K562 (cell line): ENCODE measurements around the gene COL1A1. TPM values are rescaled to one million over a fixed set of nuclear protein-coding genes. Genes with fewer than 3 reads are reported as not detected.

Source experiments
- ATAC-seq: fragments of 200-7000 bp; cut with Tn5 transposase; 3 replicates; pipeline ENCODE4 v1.9.1; 2020; ENCODE audit warnings: moderate library complexity
- BruUV-seq: library from RNA; stranded (reverse); fragments of 400-500 nt; replicated peaks from 2 replicates; lab custom pipeline; 2021; lab: Mats Ljungman, UMichigan
- CTCF ChIA-PET: fragments of 300-600 bp; formaldehyde crosslinking; extraction: SDS; loops from one replicate; lab custom pipeline; 2021; ENCODE audit warnings: low intra/inter-chr PET ratio; lab: Yijun Ruan, JAX
- POLR2A ChIA-PET: fragments of 300-600, 350-650 bp; sonication (Branson Sonifier 250); formaldehyde crosslinking; extraction: SDS; loops from one replicate; lab custom pipeline; 2021; ENCODE audit warnings: antibody characterized with exemption, inconsistent platforms; lab: Yijun Ruan, JAX
- DNase-seq, 4 experiments: peaks; one replicate each; pipeline versions ENCODE4 v3.0.0 to v3.0.0-alpha.2; 2011 to 2018; ENCODE audit warnings: low spot score in 3 of 4, mixed read lengths in 3 of 4; ENCODE audit errors: extremely low read depth in 1 of 4
- FAIRE-seq: peaks from 2 replicates; lab custom pipeline; 2011; peaks lifted over from hg19 to GRCh38; lab: Jason Lieb, UNC
- H2AFZ ChIP-seq: 2 replicates; pipeline ENCODE4 v1.6.0; 2011; ENCODE audit warnings: low read depth, low read length, control low read depth, inconsistent platforms
- H3K27ac ChIP-seq: fragments of 200-600 bp; 3 replicates; pipeline ENCODE4 v1.8.0; 2011; ENCODE audit warnings: low read depth, mild to moderate bottlenecking, control low read depth, inconsistent platforms, low read length, moderate library complexity, mixed read lengths; ENCODE audit errors: extremely low read depth
- H3K27me3 ChIP-seq, 2 experiments: fragments of 300-600 bp in 1 of 2; 2 replicates in 1 of 2; 3 replicates in 1 of 2; pipeline versions ENCODE4 v1.6.0 to v1.8.0; 2011; ENCODE audit warnings: inconsistent platforms in 2 of 2, low read length in 2 of 2, mild to moderate bottlenecking in 1 of 2, mixed read lengths in 1 of 2, moderate library complexity in 1 of 2; ENCODE audit not compliant: control insufficient read depth in 2 of 2, insufficient read depth in 2 of 2
- H3K36me3 ChIP-seq: fragments of 300-600 bp; 3 replicates; pipeline ENCODE4 v1.8.0; 2011; ENCODE audit warnings: mild to moderate bottlenecking, low read length, inconsistent platforms; ENCODE audit not compliant: control insufficient read depth, insufficient read depth
- H3K4me1 ChIP-seq, 2 experiments: fragments of 200-600 bp in 1 of 2; replicated peaks in 1 of 2; 2 replicates in 1 of 2; 3 replicates in 1 of 2; pipeline versions ENCODE4 v1.5.1 to v1.8.0; 2011; ENCODE audit warnings: inconsistent platforms in 2 of 2, low read length in 2 of 2, mild to moderate bottlenecking in 1 of 2, mixed read lengths in 1 of 2, moderate library complexity in 1 of 2; ENCODE audit not compliant: control insufficient read depth in 2 of 2, insufficient read depth in 2 of 2
- H3K4me2 ChIP-seq: 2 replicates; pipeline ENCODE4 v1.6.1; 2011; ENCODE audit warnings: low read length, control low read depth, inconsistent platforms, mixed read lengths; ENCODE audit not compliant: insufficient read depth
- H3K4me3 ChIP-seq: fragments of 200-600 bp; sonication (generic), shearing (Covaris generic); 2 replicates; pipeline ENCODE4 v1.5.1; 2016; ENCODE audit warnings: control low read depth, inconsistent platforms
- H3K79me2 ChIP-seq: fragments of 200-600 bp; 3 replicates; pipeline ENCODE4 v1.8.0; 2011; ENCODE audit warnings: low read length, inconsistent platforms; ENCODE audit not compliant: control insufficient read depth, insufficient read depth
- H3K9ac ChIP-seq, 2 experiments: 2 replicates each; pipeline versions ENCODE4 v1.6.0 to v1.6.1; 2011; ENCODE audit warnings: low read depth in 2 of 2, low read length in 2 of 2, control low read depth in 1 of 2, inconsistent platforms in 1 of 2, mild to moderate bottlenecking in 1 of 2, mixed read lengths in 1 of 2; ENCODE audit not compliant: insufficient read depth in 1 of 2
- H3K9me1 ChIP-seq: one replicate; pipeline ENCODE4 v1.6.0; 2011; ENCODE audit warnings: inconsistent platforms, mild to moderate bottlenecking, low read length, moderate library complexity; ENCODE audit not compliant: control insufficient read depth, insufficient read depth
- H3K9me3 ChIP-seq: replicated peaks from 2 replicates; pipeline ENCODE4 v1.5.1; 2011; ENCODE audit warnings: low read depth, low read length, inconsistent platforms; ENCODE audit not compliant: control insufficient read depth, insufficient read depth
- H4K20me1 ChIP-seq: replicated peaks from 2 replicates; pipeline ENCODE4 v1.6.1; 2011; ENCODE audit warnings: low read length, inconsistent platforms, mixed read lengths; ENCODE audit not compliant: control insufficient read depth, insufficient read depth
- SIN3A ChIP-seq, 2 experiments: fragments of 150-350 bp in 1 of 2; IDR thresholded peaks; 2 replicates each; pipeline ENCODE4 v1.6.1; 2011 to 2016; ENCODE audit warnings: borderline replicate concordance in 2 of 2, low read depth in 2 of 2, low read length in 2 of 2, mild to moderate bottlenecking in 2 of 2, moderate library complexity in 2 of 2; ENCODE audit not compliant: control insufficient read depth in 1 of 2
- WGBS: fragments of 100-300 bp; shearing (Covaris generic); methylation state at CpG from one replicate; pipeline ENCODE4 v1.1.6; 2016; ENCODE audit warnings: low coverage, mixed read lengths; ENCODE audit not compliant: insufficient coverage; ENCODE audit errors: missing lambda C conversion rate; 5-methylcytosine and 5-hydroxymethylcytosine counted together
- in situ Hi-C: fragments of 300-500 bp; cut with MboI; formaldehyde crosslinking; loops from 4 replicates; pipeline ENCODE4 v1.15.0; 2018; ENCODE audit warnings: inconsistent platforms, mixed read lengths
- intact Hi-C: fragments of 100-400 bp; cut with micrococcal nuclease; formaldehyde crosslinking; loops from 2 replicates; pipeline ENCODE4 v1.14.2; 2022
- polyA plus RNA-seq, 8 experiments: library from polyadenylated mRNA; depleted of rRNA in 4 of 8; stranded (reverse) in 5 of 8; unstranded in 3 of 8; fragments of >200 nt; fragmentation: Nextera tagmentation in 2 of 8; fragmentation: Illumina TruSeq in 1 of 8; extraction: Ambion mirVana in 2 of 8; extraction: Trizol in 1 of 8; gene quantifications; 2 replicates each; pipeline versions ENCODE4 v1.2.1 to v1.2.3, GENCODE V29; 2011 to 2014; ENCODE audit warnings: inconsistent platforms in 1 of 8, missing spikeins in 1 of 8
- total RNA-seq, 7 experiments: library from RNA; depleted of rRNA in 6 of 7; stranded (reverse); fragments of >200 nt in 6 of 7; fragmentation: Illumina TruSeq in 2 of 7; extraction: Trizol in 2 of 7; gene quantifications; 2 replicates each; pipeline versions ENCODE4 v1.2.1 to v1.2.3, GENCODE V29; 2011 to 2021; ENCODE audit warnings: low replicate concordance in 1 of 7
- TF ChIP-seq, protein P1 (sequence below): fragments of 450-650 bp; IDR thresholded peaks from 2 replicates; pipeline ENCODE4 v1.7.1; 2018; ENCODE audit warnings: mild to moderate bottlenecking, low read depth; ENCODE audit not compliant: partially characterized antibody
- TF ChIP-seq, protein P2 (sequence below): fragments of 450-650 bp; IDR thresholded peaks from 2 replicates; pipeline ENCODE4 v1.6.1; 2016; ENCODE audit warnings: mild to moderate bottlenecking, moderate library complexity
- TF ChIP-seq, protein P3 (sequence below), 2 experiments: fragments of 450-650 bp; conservative IDR thresholded peaks; 2 replicates each; pipeline ENCODE4 v1.6.1; 2017; ENCODE audit warnings: mild to moderate bottlenecking in 2 of 2, moderate library complexity in 2 of 2

Gene COL1A1
- total and polyA plus RNA-seq, 9 of the 15 experiments (the other 6 are each of a cell fraction or from before 2014, with no cell fraction given), result 0.04 to 3.4 (median 0.18) TPM

DNA sequence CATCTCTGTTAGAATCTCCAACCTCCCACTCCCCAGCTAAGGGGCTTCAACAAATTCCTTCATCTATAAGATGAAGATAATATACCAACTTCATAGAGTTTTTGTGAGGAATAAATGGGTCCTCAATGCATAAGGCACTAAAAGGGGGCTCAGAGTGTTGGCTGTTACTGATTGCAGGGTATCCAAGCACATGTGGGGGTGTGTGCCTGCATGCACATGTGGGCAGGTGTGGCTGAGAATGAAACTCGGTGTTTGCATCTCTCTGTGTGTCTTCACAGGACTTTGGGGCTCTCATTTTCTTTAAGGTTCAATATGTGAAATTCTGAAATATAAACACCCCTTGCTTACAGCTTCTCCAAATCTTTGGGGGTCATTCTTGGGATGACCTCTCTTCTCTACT, 46.8 kb downstream of the COL1A1 start:
- no peak for ATAC-seq
- intact Hi-C loops, result no loop called here
- BruUV-seq, result no TSS peak
- TF ChIP-seq SIN3A (IDR thresholded peaks at IDR 0.05; ENCODE audit: borderline replicate concordance in 2 of 2, control insufficient read depth in 1 of 2, low read depth in 2 of 2, low read length in 2 of 2), result 0 out of 4 replicates have a peak, but pooled peaks of 1 of the 2 experiments have one; percentile 8
- TF ChIP-seq, protein P1, sequence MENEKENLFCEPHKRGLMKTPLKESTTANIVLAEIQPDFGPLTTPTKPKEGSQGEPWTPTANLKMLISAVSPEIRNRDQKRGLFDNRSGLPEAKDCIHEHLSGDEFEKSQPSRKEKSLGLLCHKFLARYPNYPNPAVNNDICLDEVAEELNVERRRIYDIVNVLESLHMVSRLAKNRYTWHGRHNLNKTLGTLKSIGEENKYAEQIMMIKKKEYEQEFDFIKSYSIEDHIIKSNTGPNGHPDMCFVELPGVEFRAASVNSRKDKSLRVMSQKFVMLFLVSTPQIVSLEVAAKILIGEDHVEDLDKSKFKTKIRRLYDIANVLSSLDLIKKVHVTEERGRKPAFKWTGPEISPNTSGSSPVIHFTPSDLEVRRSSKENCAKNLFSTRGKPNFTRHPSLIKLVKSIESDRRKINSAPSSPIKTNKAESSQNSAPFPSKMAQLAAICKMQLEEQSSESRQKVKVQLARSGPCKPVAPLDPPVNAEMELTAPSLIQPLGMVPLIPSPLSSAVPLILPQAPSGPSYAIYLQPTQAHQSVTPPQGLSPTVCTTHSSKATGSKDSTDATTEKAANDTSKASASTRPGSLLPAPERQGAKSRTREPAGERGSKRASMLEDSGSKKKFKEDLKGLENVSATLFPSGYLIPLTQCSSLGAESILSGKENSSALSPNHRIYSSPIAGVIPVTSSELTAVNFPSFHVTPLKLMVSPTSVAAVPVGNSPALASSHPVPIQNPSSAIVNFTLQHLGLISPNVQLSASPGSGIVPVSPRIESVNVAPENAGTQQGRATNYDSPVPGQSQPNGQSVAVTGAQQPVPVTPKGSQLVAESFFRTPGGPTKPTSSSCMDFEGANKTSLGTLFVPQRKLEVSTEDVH, result no peak
- TF ChIP-seq, protein P2, sequence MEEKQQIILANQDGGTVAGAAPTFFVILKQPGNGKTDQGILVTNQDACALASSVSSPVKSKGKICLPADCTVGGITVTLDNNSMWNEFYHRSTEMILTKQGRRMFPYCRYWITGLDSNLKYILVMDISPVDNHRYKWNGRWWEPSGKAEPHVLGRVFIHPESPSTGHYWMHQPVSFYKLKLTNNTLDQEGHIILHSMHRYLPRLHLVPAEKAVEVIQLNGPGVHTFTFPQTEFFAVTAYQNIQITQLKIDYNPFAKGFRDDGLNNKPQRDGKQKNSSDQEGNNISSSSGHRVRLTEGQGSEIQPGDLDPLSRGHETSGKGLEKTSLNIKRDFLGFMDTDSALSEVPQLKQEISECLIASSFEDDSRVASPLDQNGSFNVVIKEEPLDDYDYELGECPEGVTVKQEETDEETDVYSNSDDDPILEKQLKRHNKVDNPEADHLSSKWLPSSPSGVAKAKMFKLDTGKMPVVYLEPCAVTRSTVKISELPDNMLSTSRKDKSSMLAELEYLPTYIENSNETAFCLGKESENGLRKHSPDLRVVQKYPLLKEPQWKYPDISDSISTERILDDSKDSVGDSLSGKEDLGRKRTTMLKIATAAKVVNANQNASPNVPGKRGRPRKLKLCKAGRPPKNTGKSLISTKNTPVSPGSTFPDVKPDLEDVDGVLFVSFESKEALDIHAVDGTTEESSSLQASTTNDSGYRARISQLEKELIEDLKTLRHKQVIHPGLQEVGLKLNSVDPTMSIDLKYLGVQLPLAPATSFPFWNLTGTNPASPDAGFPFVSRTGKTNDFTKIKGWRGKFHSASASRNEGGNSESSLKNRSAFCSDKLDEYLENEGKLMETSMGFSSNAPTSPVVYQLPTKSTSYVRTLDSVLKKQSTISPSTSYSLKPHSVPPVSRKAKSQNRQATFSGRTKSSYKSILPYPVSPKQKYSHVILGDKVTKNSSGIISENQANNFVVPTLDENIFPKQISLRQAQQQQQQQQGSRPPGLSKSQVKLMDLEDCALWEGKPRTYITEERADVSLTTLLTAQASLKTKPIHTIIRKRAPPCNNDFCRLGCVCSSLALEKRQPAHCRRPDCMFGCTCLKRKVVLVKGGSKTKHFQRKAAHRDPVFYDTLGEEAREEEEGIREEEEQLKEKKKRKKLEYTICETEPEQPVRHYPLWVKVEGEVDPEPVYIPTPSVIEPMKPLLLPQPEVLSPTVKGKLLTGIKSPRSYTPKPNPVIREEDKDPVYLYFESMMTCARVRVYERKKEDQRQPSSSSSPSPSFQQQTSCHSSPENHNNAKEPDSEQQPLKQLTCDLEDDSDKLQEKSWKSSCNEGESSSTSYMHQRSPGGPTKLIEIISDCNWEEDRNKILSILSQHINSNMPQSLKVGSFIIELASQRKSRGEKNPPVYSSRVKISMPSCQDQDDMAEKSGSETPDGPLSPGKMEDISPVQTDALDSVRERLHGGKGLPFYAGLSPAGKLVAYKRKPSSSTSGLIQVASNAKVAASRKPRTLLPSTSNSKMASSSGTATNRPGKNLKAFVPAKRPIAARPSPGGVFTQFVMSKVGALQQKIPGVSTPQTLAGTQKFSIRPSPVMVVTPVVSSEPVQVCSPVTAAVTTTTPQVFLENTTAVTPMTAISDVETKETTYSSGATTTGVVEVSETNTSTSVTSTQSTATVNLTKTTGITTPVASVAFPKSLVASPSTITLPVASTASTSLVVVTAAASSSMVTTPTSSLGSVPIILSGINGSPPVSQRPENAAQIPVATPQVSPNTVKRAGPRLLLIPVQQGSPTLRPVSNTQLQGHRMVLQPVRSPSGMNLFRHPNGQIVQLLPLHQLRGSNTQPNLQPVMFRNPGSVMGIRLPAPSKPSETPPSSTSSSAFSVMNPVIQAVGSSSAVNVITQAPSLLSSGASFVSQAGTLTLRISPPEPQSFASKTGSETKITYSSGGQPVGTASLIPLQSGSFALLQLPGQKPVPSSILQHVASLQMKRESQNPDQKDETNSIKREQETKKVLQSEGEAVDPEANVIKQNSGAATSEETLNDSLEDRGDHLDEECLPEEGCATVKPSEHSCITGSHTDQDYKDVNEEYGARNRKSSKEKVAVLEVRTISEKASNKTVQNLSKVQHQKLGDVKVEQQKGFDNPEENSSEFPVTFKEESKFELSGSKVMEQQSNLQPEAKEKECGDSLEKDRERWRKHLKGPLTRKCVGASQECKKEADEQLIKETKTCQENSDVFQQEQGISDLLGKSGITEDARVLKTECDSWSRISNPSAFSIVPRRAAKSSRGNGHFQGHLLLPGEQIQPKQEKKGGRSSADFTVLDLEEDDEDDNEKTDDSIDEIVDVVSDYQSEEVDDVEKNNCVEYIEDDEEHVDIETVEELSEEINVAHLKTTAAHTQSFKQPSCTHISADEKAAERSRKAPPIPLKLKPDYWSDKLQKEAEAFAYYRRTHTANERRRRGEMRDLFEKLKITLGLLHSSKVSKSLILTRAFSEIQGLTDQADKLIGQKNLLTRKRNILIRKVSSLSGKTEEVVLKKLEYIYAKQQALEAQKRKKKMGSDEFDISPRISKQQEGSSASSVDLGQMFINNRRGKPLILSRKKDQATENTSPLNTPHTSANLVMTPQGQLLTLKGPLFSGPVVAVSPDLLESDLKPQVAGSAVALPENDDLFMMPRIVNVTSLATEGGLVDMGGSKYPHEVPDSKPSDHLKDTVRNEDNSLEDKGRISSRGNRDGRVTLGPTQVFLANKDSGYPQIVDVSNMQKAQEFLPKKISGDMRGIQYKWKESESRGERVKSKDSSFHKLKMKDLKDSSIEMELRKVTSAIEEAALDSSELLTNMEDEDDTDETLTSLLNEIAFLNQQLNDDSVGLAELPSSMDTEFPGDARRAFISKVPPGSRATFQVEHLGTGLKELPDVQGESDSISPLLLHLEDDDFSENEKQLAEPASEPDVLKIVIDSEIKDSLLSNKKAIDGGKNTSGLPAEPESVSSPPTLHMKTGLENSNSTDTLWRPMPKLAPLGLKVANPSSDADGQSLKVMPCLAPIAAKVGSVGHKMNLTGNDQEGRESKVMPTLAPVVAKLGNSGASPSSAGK, result peak; percentile 16; the same call in 1 of the 2 replicates
- TF ChIP-seq, protein P3, sequence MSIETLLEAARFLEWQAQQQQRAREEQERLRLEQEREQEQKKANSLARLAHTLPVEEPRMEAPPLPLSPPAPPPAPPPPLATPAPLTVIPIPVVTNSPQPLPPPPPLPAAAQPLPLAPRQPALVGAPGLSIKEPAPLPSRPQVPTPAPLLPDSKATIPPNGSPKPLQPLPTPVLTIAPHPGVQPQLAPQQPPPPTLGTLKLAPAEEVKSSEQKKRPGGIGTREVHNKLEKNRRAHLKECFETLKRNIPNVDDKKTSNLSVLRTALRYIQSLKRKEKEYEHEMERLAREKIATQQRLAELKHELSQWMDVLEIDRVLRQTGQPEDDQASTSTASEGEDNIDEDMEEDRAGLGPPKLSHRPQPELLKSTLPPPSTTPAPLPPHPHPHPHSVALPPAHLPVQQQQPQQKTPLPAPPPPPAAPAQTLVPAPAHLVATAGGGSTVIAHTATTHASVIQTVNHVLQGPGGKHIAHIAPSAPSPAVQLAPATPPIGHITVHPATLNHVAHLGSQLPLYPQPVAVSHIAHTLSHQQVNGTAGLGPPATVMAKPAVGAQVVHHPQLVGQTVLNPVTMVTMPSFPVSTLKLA (conservative IDR thresholded peaks at IDR 0.05), result peak in 1 of 2 experiments; percentile 26; a peak in 1 of 4 replicates

More for the DNA sequence above, 46.8 kb downstream of the COL1A1 start:
- Histone ChIP-seq H3K27ac (peak overlapping the region; percentile 87; the same call in 1 of the 3 replicates), H4K20me1 (no peaks in the 10 kb centered on the region), H3K27me3 (no peaks in the 10 kb centered on the region), H3K4me2 (no peak overlapping the region), H3K4me3 (no peak overlapping the region), H3K79me2 (peaks cover 24% of the 10 kb centered on the region), H3K9me3 (no peaks in the 10 kb centered on the region), H3K36me3 (no peaks in the 10 kb centered on the region), H2AFZ (peak overlapping the region; percentile 58), H3K9me1 (peaks cover 5% of the 10 kb centered on the region), H3K4me1 (peaks cover 38 to 61% of the 10 kb centered on the region in 2 experiments), H3K9ac (peak overlapping the region in 1 of 2 experiments; percentile 3; a peak in 1 of 4 replicates)
- DNase-seq (peak in 1 of 4 experiments; percentile 20), FAIRE-seq (no peak)
- WGBS, result 13% methylated on average over 1 of the region's 1 CpG
- ChIA-PET POLR2A (interaction anchor here (0.5 to 1.7 kb wide), 7 partner anchors 9 to 44 kb away, joined by 3 to 5 read pairs (median 3); no protein-coding TSS in a partner anchor), CTCF (no interaction called here)
- in situ Hi-C loops, result no loop called here
